GM20000 (cell line): ENCODE measurements around the gene ABHD12.

Experiments used
- DNase-seq: peaks from one replicate; pipeline ENCODE4 v3.0.0; 2012; ENCODE audit warnings: low spot score
- CTCF ChIP-seq: IDR thresholded peaks from 2 replicates; pipeline ENCODE4 v1.5.1; 2012; ENCODE audit warnings: mild to moderate bottlenecking, control low read depth; ENCODE audit errors: extremely low read depth, missing control alignments

ABHD12 gene

GRCh38 chr20:25310268-25310920 lies 80.2 kb downstream of the ABHD12 start:
- DNase-seq, result peak; percentile 88
- TF ChIP-seq CTCF, result peak; percentile 67

GRCh38 chr20:25309395-25310267 lies 81.0 kb downstream of the ABHD12 start:
- no peak for TF ChIP-seq CTCF
- no peak for DNase-seq

- TF ChIP-seq CTCF, result no peak
These were observed 81.8 kb downstream of the ABHD12 start for GRCh38 chr20:25308671-25309394.

GRCh38 chr20:25308083-25308491 lies 82.5 kb downstream of the ABHD12 start:
- no peak for TF ChIP-seq CTCF
- no peak for DNase-seq

More at GRCh38 chr20:25308671-25309394, 81.8 kb downstream of the ABHD12 start:
- no peak for DNase-seq

GRCh38 chr20:25306991-25307903 lies 83.4 kb downstream of the ABHD12 start:
- TF ChIP-seq CTCF, result no peak
- no peak for DNase-seq

GRCh38 chr20:25304025-25304549 lies 86.5 kb downstream of the ABHD12 start:
- no peak for DNase-seq
- no peak for TF ChIP-seq CTCF
